Endothelial cell (in vitro differentiated cells): Measurements from ENCODE around the gene MRPL16. TPM values are rescaled to one million over a fixed set of nuclear protein-coding genes. Genes with fewer than 3 reads are reported as not detected.

Experiments
- DNase-seq: peaks from one replicate; pipeline ENCODE4 v3.0.0; 2021; ENCODE audit warnings: low spot score
- H3K27ac Mint-ChIP-seq: one replicate; pipeline ENCODE4 v1.8.0; 2021; ENCODE audit warnings: mixed read lengths, inconsistent platforms; ENCODE audit not compliant: unreplicated experiment
- H3K27me3 Mint-ChIP-seq: one replicate; pipeline ENCODE4 v1.8.0; 2021; ENCODE audit warnings: mild to moderate bottlenecking, moderate library complexity, mixed read lengths, inconsistent platforms; ENCODE audit not compliant: unreplicated experiment
- H3K36me3 Mint-ChIP-seq: one replicate; pipeline ENCODE4 v1.8.0; 2021; ENCODE audit warnings: mild to moderate bottlenecking, low read depth, mixed read lengths, inconsistent platforms; ENCODE audit not compliant: unreplicated experiment
- H3K4me1 Mint-ChIP-seq: one replicate; pipeline ENCODE4 v1.8.0; 2021; ENCODE audit warnings: mild to moderate bottlenecking, mixed read lengths, inconsistent platforms; ENCODE audit not compliant: unreplicated experiment
- H3K4me3 Mint-ChIP-seq: one replicate; pipeline ENCODE4 v1.8.0; 2021; ENCODE audit warnings: mild to moderate bottlenecking, mixed read lengths, inconsistent platforms; ENCODE audit not compliant: unreplicated experiment
- H3K9me3 Mint-ChIP-seq: one replicate; pipeline ENCODE4 v1.8.0; 2021; ENCODE audit warnings: mixed read lengths, inconsistent platforms; ENCODE audit not compliant: unreplicated experiment
- total RNA-seq: library from RNA; stranded (reverse); fragmentation: NEBNext Ultra II Directional; extraction: Animal tissue kit (Norgen Biotek cat#: 25700); gene quantifications from one replicate; pipeline ENCODE4 v1.2.1, GENCODE V29; 2021; ENCODE audit not compliant: unreplicated experiment
- TF ChIP-seq, protein P1 (sequence below): fragments of 200-600 bp; sonication (generic); IDR thresholded peaks from one replicate; pipeline ENCODE4 v1.5.0; 2021; ENCODE audit warnings: antibody characterized with exemption; ENCODE audit not compliant: unreplicated experiment

The MRPL16 gene
- total RNA-seq, 1 donor from 2014 or later: 47.2 TPM

DNA sequence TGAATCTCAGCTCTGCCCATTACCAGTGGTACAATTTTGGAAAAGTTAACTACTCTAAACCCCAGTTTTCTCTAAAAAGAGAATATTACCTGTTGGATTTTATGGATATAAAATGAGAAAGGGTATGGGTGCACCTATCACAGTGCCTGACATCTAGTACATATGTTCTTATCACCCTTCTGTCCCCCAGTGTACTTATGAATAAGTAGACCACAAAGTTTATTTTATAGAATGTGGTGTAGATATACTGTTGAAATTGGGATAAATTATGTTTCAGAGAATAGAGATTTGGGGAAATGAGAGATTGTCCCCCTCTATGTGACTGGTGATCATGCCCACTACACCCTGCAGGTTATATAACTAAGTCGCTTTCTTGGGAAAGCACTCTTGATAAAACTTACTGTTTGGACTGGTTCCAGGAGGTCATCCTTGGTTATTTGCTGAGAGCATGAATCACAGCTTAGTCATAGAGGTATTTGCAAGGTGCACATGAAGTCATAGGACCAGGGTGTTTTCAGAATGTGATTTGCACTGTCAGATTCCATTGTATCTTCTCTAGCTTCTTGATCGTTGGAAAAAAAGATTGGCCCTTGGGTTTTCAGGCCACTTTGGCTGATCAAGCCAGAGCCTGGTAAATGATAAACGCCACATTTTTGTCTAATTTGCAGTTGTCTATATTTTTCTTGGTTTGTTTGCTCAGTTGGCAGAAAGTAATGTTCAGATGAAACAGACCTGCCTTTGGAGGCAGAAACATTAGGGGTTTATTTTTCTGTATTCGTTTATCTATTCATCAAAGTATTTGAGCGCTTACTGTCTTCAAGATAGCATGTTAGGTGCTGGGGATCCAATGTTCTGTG lies 34.1 kb downstream of the MRPL16 start:
- Mint-ChIP-seq H3K4me3 (no peak overlapping the region), H3K9me3 (no peaks in the 10 kb centered on the region), H3K36me3 (peaks cover 58% of the 10 kb centered on the region), H3K27me3 (peaks cover 1% of the 10 kb centered on the region), H3K27ac (no peak overlapping the region), H3K4me1 (peaks cover 65% of the 10 kb centered on the region)
- no peak for DNase-seq
- TF ChIP-seq, protein P1, sequence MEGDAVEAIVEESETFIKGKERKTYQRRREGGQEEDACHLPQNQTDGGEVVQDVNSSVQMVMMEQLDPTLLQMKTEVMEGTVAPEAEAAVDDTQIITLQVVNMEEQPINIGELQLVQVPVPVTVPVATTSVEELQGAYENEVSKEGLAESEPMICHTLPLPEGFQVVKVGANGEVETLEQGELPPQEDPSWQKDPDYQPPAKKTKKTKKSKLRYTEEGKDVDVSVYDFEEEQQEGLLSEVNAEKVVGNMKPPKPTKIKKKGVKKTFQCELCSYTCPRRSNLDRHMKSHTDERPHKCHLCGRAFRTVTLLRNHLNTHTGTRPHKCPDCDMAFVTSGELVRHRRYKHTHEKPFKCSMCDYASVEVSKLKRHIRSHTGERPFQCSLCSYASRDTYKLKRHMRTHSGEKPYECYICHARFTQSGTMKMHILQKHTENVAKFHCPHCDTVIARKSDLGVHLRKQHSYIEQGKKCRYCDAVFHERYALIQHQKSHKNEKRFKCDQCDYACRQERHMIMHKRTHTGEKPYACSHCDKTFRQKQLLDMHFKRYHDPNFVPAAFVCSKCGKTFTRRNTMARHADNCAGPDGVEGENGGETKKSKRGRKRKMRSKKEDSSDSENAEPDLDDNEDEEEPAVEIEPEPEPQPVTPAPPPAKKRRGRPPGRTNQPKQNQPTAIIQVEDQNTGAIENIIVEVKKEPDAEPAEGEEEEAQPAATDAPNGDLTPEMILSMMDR: no peak

DNA sequence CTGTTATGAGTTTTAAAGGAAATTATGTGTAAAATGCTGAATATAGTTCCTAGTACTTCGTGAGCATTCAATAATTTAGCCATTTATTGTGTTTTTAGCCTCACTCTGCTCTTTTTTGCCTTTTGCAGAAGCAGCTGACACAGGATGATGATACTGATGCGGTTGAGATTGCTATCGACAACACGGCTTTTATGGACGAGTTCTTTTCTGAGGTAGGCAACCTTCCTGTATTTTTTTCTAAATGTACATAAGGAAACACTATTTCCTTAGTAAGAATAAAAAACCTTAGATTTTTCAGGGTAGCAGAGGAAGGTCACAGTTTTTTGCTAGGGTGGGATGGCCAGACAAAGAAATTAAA lies 37.5 kb downstream of the MRPL16 start:
- peaks cover 40% of the 10 kb centered on the region for H3K36me3 Mint-ChIP-seq
- H3K9me3 Mint-ChIP-seq: no peaks in the 10 kb centered on the region
- H3K27ac Mint-ChIP-seq: peak overlapping the region; percentile 95
- H3K4me3 Mint-ChIP-seq: peak overlapping the region; percentile 88
- TF ChIP-seq, protein P1: no peak
- no peaks in the 10 kb centered on the region for H3K27me3 Mint-ChIP-seq
- H3K4me1 Mint-ChIP-seq: peaks cover 50% of the 10 kb centered on the region
- DNase-seq: no peak

DNA sequence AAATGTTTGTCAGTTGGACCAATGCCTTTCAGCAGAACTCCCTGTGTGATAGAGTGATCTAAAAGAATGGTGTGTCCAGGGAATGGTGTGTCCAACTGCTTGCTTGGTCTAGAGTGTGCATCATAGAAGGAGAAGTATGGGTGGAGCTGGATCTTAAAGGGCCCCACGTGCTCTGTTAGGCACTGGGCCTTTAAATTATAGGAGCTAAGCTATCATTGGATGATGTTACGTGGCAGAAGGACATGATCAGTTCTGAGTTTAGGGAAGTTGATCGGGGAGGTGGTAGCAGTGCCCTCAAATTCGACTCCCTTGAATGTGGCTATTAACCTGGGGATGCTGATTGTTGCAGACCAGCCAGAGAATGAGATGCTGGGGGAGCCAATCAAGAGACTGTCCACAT lies 39.0 kb downstream of the MRPL16 start:
- H3K9me3 Mint-ChIP-seq: no peaks in the 10 kb centered on the region
- H3K36me3 Mint-ChIP-seq: peaks cover 33% of the 10 kb centered on the region
- H3K27ac Mint-ChIP-seq: peak overlapping the region; percentile 95
- H3K27me3 Mint-ChIP-seq: no peaks in the 10 kb centered on the region
- peak overlapping the region; percentile 70 for H3K4me3 Mint-ChIP-seq
- no peak for DNase-seq
- TF ChIP-seq, protein P1: no peak
- H3K4me1 Mint-ChIP-seq: peaks cover 36% of the 10 kb centered on the region

DNA sequence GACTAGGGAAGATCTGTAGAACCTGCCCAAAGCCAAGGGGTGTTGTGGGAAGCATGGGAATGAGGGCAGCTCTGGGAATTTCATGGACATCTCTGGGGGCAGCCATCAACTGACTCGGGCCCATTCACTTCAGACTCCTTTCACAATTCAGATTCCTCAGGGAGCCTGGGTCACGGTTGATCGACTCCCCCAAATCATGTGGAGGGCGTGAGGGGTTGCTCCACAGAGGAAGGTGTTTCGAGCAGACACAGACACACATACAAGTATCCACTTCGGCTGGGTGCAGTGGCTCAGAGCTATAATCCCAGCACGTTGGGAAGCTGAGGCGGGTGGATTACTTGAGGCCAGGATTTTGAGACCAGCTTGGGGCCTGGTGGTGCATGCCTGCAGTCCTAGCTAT lies 39.7 kb downstream of the MRPL16 start:
- H3K4me3 Mint-ChIP-seq: peak overlapping the region; percentile 78
- peaks cover 41% of the 10 kb centered on the region for H3K4me1 Mint-ChIP-seq
- no peak for DNase-seq
- peaks cover 35% of the 10 kb centered on the region for H3K36me3 Mint-ChIP-seq
- TF ChIP-seq, protein P1: no peak
- peak overlapping the region; percentile 89 for H3K27ac Mint-ChIP-seq
- peaks cover 2% of the 10 kb centered on the region for H3K27me3 Mint-ChIP-seq
- no peaks in the 10 kb centered on the region for H3K9me3 Mint-ChIP-seq

DNA sequence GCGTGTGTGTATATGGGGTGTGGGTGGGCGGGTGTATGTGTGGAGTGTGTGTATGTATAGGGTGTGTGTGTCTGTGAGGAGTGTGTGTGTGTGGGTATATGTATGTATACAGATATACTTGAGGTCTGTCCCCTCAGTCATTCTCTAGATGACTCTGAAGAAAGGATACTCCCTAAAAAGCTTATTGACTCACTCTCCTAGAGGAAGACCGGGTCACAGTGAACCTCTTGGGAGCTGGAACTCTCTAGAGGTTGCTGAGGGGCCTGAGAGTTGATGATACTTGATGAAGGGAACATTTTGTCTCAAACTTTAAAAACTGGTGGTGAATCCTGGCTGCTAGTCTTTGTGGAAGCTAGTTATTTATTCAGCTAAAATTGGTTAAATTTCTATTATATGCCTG lies 40.3 kb downstream of the MRPL16 start:
- TF ChIP-seq, protein P1: no peak
- H3K9me3 Mint-ChIP-seq: no peaks in the 10 kb centered on the region
- no peak for DNase-seq
- peak overlapping the region; percentile 89 for H3K27ac Mint-ChIP-seq
- H3K4me1 Mint-ChIP-seq: peaks cover 44% of the 10 kb centered on the region
- H3K36me3 Mint-ChIP-seq: peaks cover 32% of the 10 kb centered on the region
- H3K27me3 Mint-ChIP-seq: peaks cover 2% of the 10 kb centered on the region
- H3K4me3 Mint-ChIP-seq: peak overlapping the region; percentile 78
